K562 (cell line): ENCODE measurements around the gene FGF5. TPM values are rescaled to one million over a fixed set of nuclear protein-coding genes. Genes with fewer than 3 reads are reported as not detected.

Source experiments
- ATAC-seq: fragments of 200-7000 bp; cut with Tn5 transposase; 3 replicates; pipeline ENCODE4 v1.9.1; 2020; ENCODE audit warnings: moderate library complexity
- BruUV-seq: library from RNA; stranded (reverse); fragments of 400-500 nt; replicated peaks from 2 replicates; lab custom pipeline; 2021; lab: Mats Ljungman, UMichigan
- CTCF ChIA-PET: fragments of 300-600 bp; formaldehyde crosslinking; extraction: SDS; loops from one replicate; lab custom pipeline; 2021; ENCODE audit warnings: low intra/inter-chr PET ratio; lab: Yijun Ruan, JAX
- POLR2A ChIA-PET: fragments of 300-600, 350-650 bp; sonication (Branson Sonifier 250); formaldehyde crosslinking; extraction: SDS; loops from one replicate; lab custom pipeline; 2021; ENCODE audit warnings: antibody characterized with exemption, inconsistent platforms; lab: Yijun Ruan, JAX
- DNase-seq, 4 experiments: peaks; one replicate each; pipeline versions ENCODE4 v3.0.0 to v3.0.0-alpha.2; 2011 to 2018; ENCODE audit warnings: low spot score in 3 of 4, mixed read lengths in 3 of 4; ENCODE audit errors: extremely low read depth in 1 of 4
- FAIRE-seq: peaks from 2 replicates; lab custom pipeline; 2011; peaks lifted over from hg19 to GRCh38; lab: Jason Lieb, UNC
- H2AFZ ChIP-seq: 2 replicates; pipeline ENCODE4 v1.6.0; 2011; ENCODE audit warnings: low read depth, low read length, control low read depth, inconsistent platforms
- H3K27ac ChIP-seq: fragments of 200-600 bp; 3 replicates; pipeline ENCODE4 v1.8.0; 2011; ENCODE audit warnings: low read depth, mild to moderate bottlenecking, control low read depth, inconsistent platforms, low read length, moderate library complexity, mixed read lengths; ENCODE audit errors: extremely low read depth
- H3K27me3 ChIP-seq, 2 experiments: fragments of 300-600 bp in 1 of 2; 2 replicates in 1 of 2; 3 replicates in 1 of 2; pipeline versions ENCODE4 v1.6.0 to v1.8.0; 2011; ENCODE audit warnings: inconsistent platforms in 2 of 2, low read length in 2 of 2, mild to moderate bottlenecking in 1 of 2, mixed read lengths in 1 of 2, moderate library complexity in 1 of 2; ENCODE audit not compliant: control insufficient read depth in 2 of 2, insufficient read depth in 2 of 2
- H3K36me3 ChIP-seq: fragments of 300-600 bp; 3 replicates; pipeline ENCODE4 v1.8.0; 2011; ENCODE audit warnings: mild to moderate bottlenecking, low read length, inconsistent platforms; ENCODE audit not compliant: control insufficient read depth, insufficient read depth
- H3K4me1 ChIP-seq, 2 experiments: fragments of 200-600 bp in 1 of 2; replicated peaks in 1 of 2; 2 replicates in 1 of 2; 3 replicates in 1 of 2; pipeline versions ENCODE4 v1.5.1 to v1.8.0; 2011; ENCODE audit warnings: inconsistent platforms in 2 of 2, low read length in 2 of 2, mild to moderate bottlenecking in 1 of 2, mixed read lengths in 1 of 2, moderate library complexity in 1 of 2; ENCODE audit not compliant: control insufficient read depth in 2 of 2, insufficient read depth in 2 of 2
- H3K4me2 ChIP-seq: 2 replicates; pipeline ENCODE4 v1.6.1; 2011; ENCODE audit warnings: low read length, control low read depth, inconsistent platforms, mixed read lengths; ENCODE audit not compliant: insufficient read depth
- H3K4me3 ChIP-seq: fragments of 200-600 bp; sonication (generic), shearing (Covaris generic); 2 replicates; pipeline ENCODE4 v1.5.1; 2016; ENCODE audit warnings: control low read depth, inconsistent platforms
- H3K79me2 ChIP-seq: fragments of 200-600 bp; 3 replicates; pipeline ENCODE4 v1.8.0; 2011; ENCODE audit warnings: low read length, inconsistent platforms; ENCODE audit not compliant: control insufficient read depth, insufficient read depth
- H3K9ac ChIP-seq, 2 experiments: 2 replicates each; pipeline versions ENCODE4 v1.6.0 to v1.6.1; 2011; ENCODE audit warnings: low read depth in 2 of 2, low read length in 2 of 2, control low read depth in 1 of 2, inconsistent platforms in 1 of 2, mild to moderate bottlenecking in 1 of 2, mixed read lengths in 1 of 2; ENCODE audit not compliant: insufficient read depth in 1 of 2
- H3K9me1 ChIP-seq: one replicate; pipeline ENCODE4 v1.6.0; 2011; ENCODE audit warnings: inconsistent platforms, mild to moderate bottlenecking, low read length, moderate library complexity; ENCODE audit not compliant: control insufficient read depth, insufficient read depth
- H3K9me3 ChIP-seq: replicated peaks from 2 replicates; pipeline ENCODE4 v1.5.1; 2011; ENCODE audit warnings: low read depth, low read length, inconsistent platforms; ENCODE audit not compliant: control insufficient read depth, insufficient read depth
- H4K20me1 ChIP-seq: replicated peaks from 2 replicates; pipeline ENCODE4 v1.6.1; 2011; ENCODE audit warnings: low read length, inconsistent platforms, mixed read lengths; ENCODE audit not compliant: control insufficient read depth, insufficient read depth
- BRF1 ChIP-seq: IDR thresholded peaks from 3 replicates; pipeline ENCODE4 v1.6.1; 2011; ENCODE audit warnings: borderline replicate concordance, mild to moderate bottlenecking; ENCODE audit not compliant: insufficient read length; ENCODE audit errors: extremely low read depth
- EP400 ChIP-seq: fragments of 450-650 bp; IDR thresholded peaks from 2 replicates; pipeline ENCODE4 v1.6.1; 2017; ENCODE audit warnings: antibody characterized with exemption, mild to moderate bottlenecking, moderate library complexity
- FOXA1 ChIP-seq: fragments of 450-650 bp; IDR thresholded peaks from 2 replicates; pipeline ENCODE4 v1.6.1; 2016; ENCODE audit warnings: mild to moderate bottlenecking, borderline replicate concordance
- FOXJ3 ChIP-seq: sonication (generic); formaldehyde crosslinking; IDR thresholded peaks from 2 replicates; pipeline ENCODE4 v1.4.0; 2020; ENCODE audit warnings: mild to moderate bottlenecking, missing genetic modification reagents
- HOXB6 ChIP-seq: fragments of 250-450 bp; sonication (Bioruptor Pico); IDR thresholded peaks from 2 replicates; pipeline ENCODE4 v1.5.1; 2022; ENCODE audit warnings: mild to moderate bottlenecking, borderline replicate concordance
- POLR3A ChIP-seq: IDR thresholded peaks from 2 replicates; pipeline ENCODE4 v1.6.1; 2011; ENCODE audit warnings: borderline replicate concordance, mild to moderate bottlenecking, moderate library complexity; ENCODE audit not compliant: insufficient read length, insufficient read depth; ENCODE audit errors: extremely low read depth
- TOE1 ChIP-seq, 2 experiments: fragments of 450-650 bp in 1 of 2; sonication (generic) in 1 of 2; formaldehyde crosslinking in 1 of 2; IDR thresholded peaks; 2 replicates each; pipeline versions ENCODE4 v1.7.1 to v1.8.0; 2016 to 2022; ENCODE audit warnings: borderline replicate concordance in 2 of 2, mild to moderate bottlenecking in 2 of 2, antibody characterized with exemption in 1 of 2, inconsistent platforms in 1 of 2, low read depth in 1 of 2, missing genetic modification reagents in 1 of 2, moderate library complexity in 1 of 2
- ZNF561 ChIP-seq: fragments of 450-650 bp; formaldehyde crosslinking; conservative IDR thresholded peaks from 2 replicates; pipeline ENCODE4 v1.4.0; 2020; ENCODE audit warnings: mild to moderate bottlenecking, moderate library complexity
- ZNF75A ChIP-seq: fragments of 450-650 bp; formaldehyde crosslinking; IDR thresholded peaks from 2 replicates; pipeline ENCODE4 v1.4.0; 2020; ENCODE audit warnings: mild to moderate bottlenecking
- WGBS: fragments of 100-300 bp; shearing (Covaris generic); methylation state at CpG from one replicate; pipeline ENCODE4 v1.1.6; 2016; ENCODE audit warnings: low coverage, mixed read lengths; ENCODE audit not compliant: insufficient coverage; ENCODE audit errors: missing lambda C conversion rate; 5-methylcytosine and 5-hydroxymethylcytosine counted together
- in situ Hi-C: fragments of 300-500 bp; cut with MboI; formaldehyde crosslinking; loops from 4 replicates; pipeline ENCODE4 v1.15.0; 2018; ENCODE audit warnings: inconsistent platforms, mixed read lengths
- intact Hi-C: fragments of 100-400 bp; cut with micrococcal nuclease; formaldehyde crosslinking; loops from 2 replicates; pipeline ENCODE4 v1.14.2; 2022
- polyA plus RNA-seq, 8 experiments: library from polyadenylated mRNA; depleted of rRNA in 4 of 8; stranded (reverse) in 5 of 8; unstranded in 3 of 8; fragments of >200 nt; fragmentation: Nextera tagmentation in 2 of 8; fragmentation: Illumina TruSeq in 1 of 8; extraction: Ambion mirVana in 2 of 8; extraction: Trizol in 1 of 8; gene quantifications; 2 replicates each; pipeline versions ENCODE4 v1.2.1 to v1.2.3, GENCODE V29; 2011 to 2014; ENCODE audit warnings: inconsistent platforms in 1 of 8, missing spikeins in 1 of 8
- total RNA-seq, 7 experiments: library from RNA; depleted of rRNA in 6 of 7; stranded (reverse); fragments of >200 nt in 6 of 7; fragmentation: Illumina TruSeq in 2 of 7; extraction: Trizol in 2 of 7; gene quantifications; 2 replicates each; pipeline versions ENCODE4 v1.2.1 to v1.2.3, GENCODE V29; 2011 to 2021; ENCODE audit warnings: low replicate concordance in 1 of 7
- TF ChIP-seq, protein P1 (sequence below): sonication (generic); formaldehyde crosslinking; IDR thresholded peaks from 2 replicates; pipeline ENCODE4 v1.8.0; 2022; ENCODE audit warnings: mild to moderate bottlenecking, missing genetic modification reagents
- TF ChIP-seq, protein P2 (sequence below): fragments of 450-650 bp; formaldehyde crosslinking; IDR thresholded peaks from 2 replicates; pipeline ENCODE4 v1.4.0; 2020; ENCODE audit warnings: mild to moderate bottlenecking, mixed read lengths
- TF ChIP-seq, protein P3 (sequence below): fragments of 450-650 bp; IDR thresholded peaks from 2 replicates; pipeline ENCODE4 v1.6.1; 2016; ENCODE audit warnings: low read depth

The FGF5 gene
- total and polyA plus RNA-seq, 9 of the 15 experiments (the other 6 are each of a cell fraction or from before 2014, with no cell fraction given): 0.38 to 2.7 (median 1.1) TPM

GRCh38 chr4:80268936-80269335, 2.5 kb downstream of the FGF5 start:
- no peak overlapping the region for H3K4me3 ChIP-seq
- no peaks in the 10 kb centered on the region for H3K9me3 ChIP-seq
- BruUV-seq: no TSS peak
- H3K36me3 ChIP-seq: no peaks in the 10 kb centered on the region; the same call in 2 of the 3 replicates
- no peak overlapping the region for H3K27ac ChIP-seq
- H3K9ac ChIP-seq: no peak overlapping the region
- H2AFZ ChIP-seq: no peak overlapping the region; the same call in 1 of the 2 replicates
- no peaks in the 10 kb centered on the region for H3K9me1 ChIP-seq
- FAIRE-seq: no peak
- intact Hi-C loops: loop anchor here (5.0 kb wide), 1 partner anchor 68 kb away; the partner anchor contains the start of gene CFAP299
- no peak for DNase-seq
- POLR2A ChIA-PET: no interaction called here
- H3K27me3 ChIP-seq: no peaks in the 10 kb centered on the region
- 69% methylated on average over 9 of the region's 9 CpGs for WGBS
- ATAC-seq: no peak
- no peaks in the 10 kb centered on the region for H4K20me1 ChIP-seq
- in situ Hi-C loops: no loop called here
- H3K79me2 ChIP-seq: no peaks in the 10 kb centered on the region
- CTCF ChIA-PET: no interaction called here
- peaks cover 17 to 23% of the 10 kb centered on the region in 2 experiments; a peak in 4 of 5 replicates for H3K4me1 ChIP-seq
- no peak overlapping the region for H3K4me2 ChIP-seq
- no peak for TF ChIP-seq EP400
- no peak for TF ChIP-seq BRF1
- TF ChIP-seq, protein P1, sequence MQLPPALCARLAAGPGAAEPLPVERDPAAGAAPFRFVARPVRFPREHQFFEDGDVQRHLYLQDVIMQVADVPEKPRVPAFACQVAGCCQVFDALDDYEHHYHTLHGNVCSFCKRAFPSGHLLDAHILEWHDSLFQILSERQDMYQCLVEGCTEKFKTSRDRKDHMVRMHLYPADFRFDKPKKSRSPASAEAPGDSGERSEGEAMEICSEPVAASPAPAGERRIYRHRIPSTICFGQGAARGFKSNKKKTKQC (CRISPR knock-in tag): no peak
- TF ChIP-seq ZNF561: no peak
- TF ChIP-seq, protein P2, sequence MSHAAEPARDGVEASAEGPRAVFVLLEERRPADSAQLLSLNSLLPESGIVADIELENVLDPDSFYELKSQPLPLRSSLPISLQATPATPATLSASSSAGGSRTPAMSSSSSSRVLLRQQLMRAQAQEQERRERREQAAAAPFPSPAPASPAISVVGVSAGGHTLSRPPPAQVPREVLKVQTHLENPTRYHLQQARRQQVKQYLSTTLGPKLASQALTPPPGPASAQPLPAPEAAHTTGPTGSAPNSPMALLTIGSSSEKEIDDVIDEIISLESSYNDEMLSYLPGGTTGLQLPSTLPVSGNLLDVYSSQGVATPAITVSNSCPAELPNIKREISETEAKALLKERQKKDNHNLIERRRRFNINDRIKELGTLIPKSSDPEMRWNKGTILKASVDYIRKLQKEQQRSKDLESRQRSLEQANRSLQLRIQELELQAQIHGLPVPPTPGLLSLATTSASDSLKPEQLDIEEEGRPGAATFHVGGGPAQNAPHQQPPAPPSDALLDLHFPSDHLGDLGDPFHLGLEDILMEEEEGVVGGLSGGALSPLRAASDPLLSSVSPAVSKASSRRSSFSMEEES: no peak
- no peak for TF ChIP-seq TOE1 (IDR thresholded peaks at IDR 0.05; ENCODE audit: borderline replicate concordance)
- TF ChIP-seq TOE1 (CRISPR knock-in tag; IDR thresholded peaks at IDR 0.05; ENCODE audit: borderline replicate concordance, low read depth): no peak
- no peak for TF ChIP-seq HOXB6 (CRISPR knock-in tag)
- TF ChIP-seq, protein P3, sequence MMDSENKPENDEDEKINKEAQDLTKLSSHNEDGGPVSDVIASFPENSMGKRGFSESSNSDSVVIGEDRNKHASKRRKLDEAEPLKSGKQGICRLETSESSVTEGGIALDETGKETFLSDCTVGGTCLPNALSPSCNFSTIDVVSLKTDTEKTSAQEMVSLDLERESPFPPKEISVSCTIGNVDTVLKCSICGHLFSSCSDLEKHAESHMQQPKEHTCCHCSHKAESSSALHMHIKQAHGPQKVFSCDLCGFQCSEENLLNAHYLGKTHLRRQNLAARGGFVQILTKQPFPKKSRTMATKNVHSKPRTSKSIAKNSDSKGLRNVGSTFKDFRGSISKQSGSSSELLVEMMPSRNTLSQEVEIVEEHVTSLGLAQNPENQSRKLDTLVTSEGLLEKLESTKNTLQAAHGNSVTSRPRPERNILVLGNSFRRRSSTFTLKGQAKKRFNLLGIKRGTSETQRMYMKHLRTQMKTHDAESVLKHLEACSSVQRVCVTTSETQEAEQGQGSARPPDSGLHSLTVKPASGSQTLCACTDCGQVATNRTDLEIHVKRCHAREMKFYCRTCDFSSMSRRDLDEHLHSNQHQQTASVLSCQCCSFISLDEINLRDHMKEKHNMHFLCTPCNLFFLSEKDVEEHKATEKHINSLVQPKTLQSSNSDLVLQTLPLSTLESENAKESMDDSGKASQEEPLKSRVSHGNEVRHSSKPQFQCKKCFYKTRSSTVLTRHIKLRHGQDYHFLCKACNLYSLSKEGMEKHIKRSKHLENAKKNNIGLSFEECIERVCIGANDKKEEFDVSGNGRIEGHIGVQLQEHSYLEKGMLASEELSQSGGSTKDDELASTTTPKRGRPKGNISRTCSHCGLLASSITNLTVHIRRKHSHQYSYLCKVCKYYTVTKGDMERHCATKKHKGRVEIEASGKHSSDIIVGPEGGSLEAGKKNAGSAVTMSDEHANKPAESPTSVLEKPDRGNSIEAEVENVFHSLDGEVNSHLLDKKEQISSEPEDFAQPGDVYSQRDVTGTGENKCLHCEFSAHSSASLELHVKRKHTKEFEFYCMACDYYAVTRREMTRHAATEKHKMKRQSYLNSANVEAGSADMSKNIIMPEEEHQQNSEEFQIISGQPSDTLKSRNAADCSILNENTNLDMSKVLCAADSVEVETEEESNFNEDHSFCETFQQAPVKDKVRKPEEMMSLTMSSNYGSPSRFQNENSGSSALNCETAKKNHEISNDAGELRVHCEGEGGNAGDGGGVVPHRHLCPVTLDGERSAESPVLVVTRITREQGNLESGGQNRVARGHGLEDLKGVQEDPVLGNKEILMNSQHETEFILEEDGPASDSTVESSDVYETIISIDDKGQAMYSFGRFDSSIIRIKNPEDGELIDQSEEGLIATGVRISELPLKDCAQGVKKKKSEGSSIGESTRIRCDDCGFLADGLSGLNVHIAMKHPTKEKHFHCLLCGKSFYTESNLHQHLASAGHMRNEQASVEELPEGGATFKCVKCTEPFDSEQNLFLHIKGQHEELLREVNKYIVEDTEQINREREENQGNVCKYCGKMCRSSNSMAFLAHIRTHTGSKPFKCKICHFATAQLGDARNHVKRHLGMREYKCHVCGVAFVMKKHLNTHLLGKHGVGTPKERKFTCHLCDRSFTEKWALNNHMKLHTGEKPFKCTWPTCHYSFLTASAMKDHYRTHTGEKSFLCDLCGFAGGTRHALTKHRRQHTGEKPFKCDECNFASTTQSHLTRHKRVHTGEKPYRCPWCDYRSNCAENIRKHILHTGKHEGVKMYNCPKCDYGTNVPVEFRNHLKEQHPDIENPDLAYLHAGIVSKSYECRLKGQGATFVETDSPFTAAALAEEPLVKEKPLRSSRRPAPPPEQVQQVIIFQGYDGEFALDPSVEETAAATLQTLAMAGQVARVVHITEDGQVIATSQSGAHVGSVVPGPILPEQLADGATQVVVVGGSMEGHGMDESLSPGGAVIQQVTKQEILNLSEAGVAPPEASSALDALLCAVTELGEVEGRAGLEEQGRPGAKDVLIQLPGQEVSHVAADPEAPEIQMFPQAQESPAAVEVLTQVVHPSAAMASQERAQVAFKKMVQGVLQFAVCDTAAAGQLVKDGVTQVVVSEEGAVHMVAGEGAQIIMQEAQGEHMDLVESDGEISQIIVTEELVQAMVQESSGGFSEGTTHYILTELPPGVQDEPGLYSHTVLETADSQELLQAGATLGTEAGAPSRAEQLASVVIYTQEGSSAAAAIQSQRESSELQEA: no peak
- TF ChIP-seq POLR3A: no peak
- no peak for TF ChIP-seq FOXA1
- no peak for TF ChIP-seq ZNF75A (CRISPR knock-in tag)
- TF ChIP-seq FOXJ3 (CRISPR knock-in tag): no peak
